ENCODE results near the gene DSCAM. TPM values are rescaled to one million over a fixed set of nuclear protein-coding genes. Genes with fewer than 3 reads are reported as not detected.

Gene DSCAM
- total RNA-seq, 2 donors from 2014 or later, result 0.05 TPM; not detected in 1

GRCh38 chr21:40244981-40245380, 602.0 kb downstream of the DSCAM start:
- no peaks in the 10 kb centered on the region for H3K9me3 ChIP-seq
- H3K36me3 ChIP-seq, result no peaks in the 10 kb centered on the region
- no peaks in the 10 kb centered on the region for H3K27me3 ChIP-seq
- intact Hi-C loops (cut with DNase I), result no loop called here
- H3K9ac ChIP-seq (ENCODE audit: low read depth in 2 of 2, low read length in 2 of 2), result no peak overlapping the region
- H3K27ac ChIP-seq, result no peak overlapping the region
- no peaks in the 10 kb centered on the region for H3K4me1 ChIP-seq
- no peak for TF ChIP-seq CTCF (IDR thresholded peaks at IDR 0.05)
- H3K4me3 ChIP-seq, result no peak overlapping the region
- no peak for DNase-seq

- H3K4me3 ChIP-seq, result no peak overlapping the region
- H3K36me3 ChIP-seq, result no peaks in the 10 kb centered on the region
- H3K4me1 ChIP-seq, result no peaks in the 10 kb centered on the region
- H3K27ac ChIP-seq, result no peak overlapping the region
- H3K9me3 ChIP-seq, result no peaks in the 10 kb centered on the region
- intact Hi-C loops (cut with DNase I), result no loop called here
- TF ChIP-seq CTCF (IDR thresholded peaks at IDR 0.05), result no peak
- H3K27me3 ChIP-seq, result no peaks in the 10 kb centered on the region
- H3K9ac ChIP-seq (ENCODE audit: low read depth in 2 of 2, low read length in 2 of 2), result no peak overlapping the region
- DNase-seq, result no peak
These were observed 603.3 kb downstream of the DSCAM start for GRCh38 chr21:40243685-40244084.

GRCh38 chr21:40242586-40243265, 604.2 kb downstream of the DSCAM start:
- H3K27me3 ChIP-seq, result no peaks in the 10 kb centered on the region
- intact Hi-C loops (cut with DNase I), result no loop called here
- no peak overlapping the region for H3K27ac ChIP-seq
- no peak overlapping the region for H3K4me3 ChIP-seq
- H3K9me3 ChIP-seq, result no peaks in the 10 kb centered on the region
- H3K4me1 ChIP-seq, result no peaks in the 10 kb centered on the region
- no peak for DNase-seq
- TF ChIP-seq CTCF (IDR thresholded peaks at IDR 0.05), result no peak
- H3K36me3 ChIP-seq, result no peaks in the 10 kb centered on the region
- no peak overlapping the region for H3K9ac ChIP-seq (ENCODE audit: low read depth in 2 of 2, low read length in 2 of 2)

GRCh38 chr21:40235528-40235927, 611.4 kb downstream of the DSCAM start:
- intact Hi-C loops (cut with DNase I), result no loop called here
- Histone ChIP-seq H3K27ac (no peak overlapping the region), H3K9ac (ENCODE audit: low read depth in 2 of 2, low read length in 2 of 2) (no peak overlapping the region), H3K4me1 (no peaks in the 10 kb centered on the region), H3K4me3 (no peak overlapping the region), H3K9me3 (no peaks in the 10 kb centered on the region), H3K36me3 (no peaks in the 10 kb centered on the region), H3K27me3 (no peaks in the 10 kb centered on the region)
- TF ChIP-seq CTCF (IDR thresholded peaks at IDR 0.05), result no peak
- no peak for DNase-seq

GRCh38 chr21:40231979-40232378, 615.0 kb downstream of the DSCAM start:
- no peaks in the 10 kb centered on the region for H3K36me3 ChIP-seq
- no peak overlapping the region for H3K9ac ChIP-seq (ENCODE audit: low read depth in 2 of 2, low read length in 2 of 2)
- no peaks in the 10 kb centered on the region for H3K9me3 ChIP-seq
- H3K4me1 ChIP-seq, result no peaks in the 10 kb centered on the region
- H3K27me3 ChIP-seq, result no peaks in the 10 kb centered on the region
- no peak for TF ChIP-seq CTCF (IDR thresholded peaks at IDR 0.05)
- DNase-seq, result no peak
- no peak overlapping the region for H3K27ac ChIP-seq
- intact Hi-C loops (cut with DNase I), result no loop called here
- H3K4me3 ChIP-seq, result no peak overlapping the region

All from colonic mucosa (tissue), 4 donors.